Naive thymus-derived CD4-positive, alpha-beta T cell (primary cell): ENCODE measurements around the gene TCP11L2. TPM values are rescaled to one million over a fixed set of nuclear protein-coding genes. Genes with fewer than 3 reads are reported as not detected.
A peak's percentile ranks its signal among the peaks of the same experiment; 100 is the strongest.

ENCODE experiments used
- ATAC-seq: fragments of 150-1000 bp; cut with Tn5 transposase; 2 replicates; pipeline ENCODE4 v1.10.0; 2021; ENCODE audit warnings: mild to moderate bottlenecking, moderate library complexity
- CTCF ChIA-PET: fragments of 350-600 bp; sonication (Branson Sonifier 250); formaldehyde crosslinking; loops from one replicate; lab custom pipeline; 2021; ENCODE audit warnings: antibody characterized with exemption; lab: Charles Lee
- POLR2A ChIA-PET: fragments of 350-600 bp; sonication (Branson Sonifier 250); formaldehyde crosslinking; loops from one replicate; lab custom pipeline; 2021; ENCODE audit warnings: antibody characterized with exemption, inconsistent platforms; lab: Charles Lee
- DNase-seq, 9 donors: peaks; one replicate each; pipeline versions ENCODE4 v3.0.0 to v3.0.0-alpha.2; 2020 to 2022; ENCODE audit warnings: mixed read lengths in 1 of 9
- H3K27ac ChIP-seq: one replicate; pipeline ENCODE4 v1.7.0; 2013; ENCODE audit warnings: mild to moderate bottlenecking, low read depth, low read length, moderate library complexity
- H3K27me3 ChIP-seq, 2 donors: one replicate each; pipeline ENCODE4 v1.7.0; 2013; ENCODE audit warnings: low read length in 2 of 2, mild to moderate bottlenecking in 2 of 2, moderate library complexity in 2 of 2; ENCODE audit not compliant: control insufficient read depth in 2 of 2, insufficient read depth in 2 of 2
- H3K36me3 ChIP-seq, 3 experiments: 1 replicate in 2 of 3; 2 replicates in 1 of 3; pipeline ENCODE4 v1.7.0; 2013; ENCODE audit warnings: low read length in 3 of 3, mild to moderate bottlenecking in 3 of 3, moderate library complexity in 1 of 3; ENCODE audit not compliant: insufficient read depth in 3 of 3, control insufficient read depth in 2 of 3
- H3K4me1 ChIP-seq, 2 donors: one replicate each; pipeline ENCODE4 v1.7.0; 2013; ENCODE audit warnings: low read length in 2 of 2, mild to moderate bottlenecking in 2 of 2, moderate library complexity in 1 of 2; ENCODE audit not compliant: control insufficient read depth in 2 of 2, insufficient read depth in 2 of 2
- H3K4me3 ChIP-seq: 2 replicates; pipeline ENCODE4 v1.7.0; 2013; ENCODE audit warnings: mild to moderate bottlenecking, low read length
- H3K9me3 ChIP-seq, 3 experiments: 1 replicate in 2 of 3; 2 replicates in 1 of 3; pipeline ENCODE4 v1.7.0; 2013; ENCODE audit warnings: low read length in 3 of 3; ENCODE audit not compliant: control insufficient read depth in 2 of 3
- H3K27ac Mint-ChIP-seq, 9 donors: one replicate each; pipeline ENCODE4 v1.8.0; 2020 to 2022; ENCODE audit warnings: mixed read lengths in 9 of 9, mild to moderate bottlenecking in 8 of 9, moderate library complexity in 5 of 9, inconsistent platforms in 2 of 9
- H3K27me3 Mint-ChIP-seq, 5 donors: one replicate each; pipeline ENCODE4 v1.8.0; 2021 to 2022; ENCODE audit warnings: mixed read lengths in 5 of 5, mild to moderate bottlenecking in 1 of 5
- H3K36me3 Mint-ChIP-seq, 5 donors: one replicate each; pipeline ENCODE4 v1.8.0; 2020 to 2022; ENCODE audit warnings: mixed read lengths in 5 of 5, mild to moderate bottlenecking in 3 of 5, inconsistent platforms in 1 of 5
- H3K4me1 Mint-ChIP-seq, 7 donors: one replicate each; pipeline ENCODE4 v1.8.0; 2020 to 2022; ENCODE audit warnings: mixed read lengths in 7 of 7, mild to moderate bottlenecking in 3 of 7, inconsistent platforms in 1 of 7
- H3K4me3 Mint-ChIP-seq, 10 donors: one replicate each; pipeline ENCODE4 v1.8.0; 2020 to 2022; ENCODE audit warnings: mild to moderate bottlenecking in 10 of 10, mixed read lengths in 10 of 10, moderate library complexity in 6 of 10, inconsistent platforms in 2 of 10
- H3K9me3 Mint-ChIP-seq, 11 donors: one replicate each; pipeline ENCODE4 v1.8.0; 2020 to 2022; ENCODE audit warnings: mixed read lengths in 11 of 11, mild to moderate bottlenecking in 4 of 11, inconsistent platforms in 1 of 11, moderate library complexity in 1 of 11
- intact Hi-C, 2 donors: fragments of 100-400 bp; cut with micrococcal nuclease; formaldehyde crosslinking; loops; one replicate each; pipeline ENCODE4 v1.15.1; 2023
- polyA plus RNA-seq, 2 donors: library from polyadenylated mRNA; unstranded; fragments of 300-500 nt; fragmentation: Illumina TruSeq; gene quantifications; one replicate each; pipeline ENCODE4 v1.2.3, GENCODE V29; 2021
- total RNA-seq, 6 experiments: library from RNA in 5 of 6; stranded (reverse) in 5 of 6; gene quantifications; 1 replicate in 5 of 6; 2 replicates in 1 of 6; pipeline ENCODE4 v1.2.3 and lab custom pipeline; 2021 to 2026

Gene TCP11L2
- total and polyA plus RNA-seq, 7 experiments from 2014 or later: 26.9 to 258 (median 133) TPM

DNA sequence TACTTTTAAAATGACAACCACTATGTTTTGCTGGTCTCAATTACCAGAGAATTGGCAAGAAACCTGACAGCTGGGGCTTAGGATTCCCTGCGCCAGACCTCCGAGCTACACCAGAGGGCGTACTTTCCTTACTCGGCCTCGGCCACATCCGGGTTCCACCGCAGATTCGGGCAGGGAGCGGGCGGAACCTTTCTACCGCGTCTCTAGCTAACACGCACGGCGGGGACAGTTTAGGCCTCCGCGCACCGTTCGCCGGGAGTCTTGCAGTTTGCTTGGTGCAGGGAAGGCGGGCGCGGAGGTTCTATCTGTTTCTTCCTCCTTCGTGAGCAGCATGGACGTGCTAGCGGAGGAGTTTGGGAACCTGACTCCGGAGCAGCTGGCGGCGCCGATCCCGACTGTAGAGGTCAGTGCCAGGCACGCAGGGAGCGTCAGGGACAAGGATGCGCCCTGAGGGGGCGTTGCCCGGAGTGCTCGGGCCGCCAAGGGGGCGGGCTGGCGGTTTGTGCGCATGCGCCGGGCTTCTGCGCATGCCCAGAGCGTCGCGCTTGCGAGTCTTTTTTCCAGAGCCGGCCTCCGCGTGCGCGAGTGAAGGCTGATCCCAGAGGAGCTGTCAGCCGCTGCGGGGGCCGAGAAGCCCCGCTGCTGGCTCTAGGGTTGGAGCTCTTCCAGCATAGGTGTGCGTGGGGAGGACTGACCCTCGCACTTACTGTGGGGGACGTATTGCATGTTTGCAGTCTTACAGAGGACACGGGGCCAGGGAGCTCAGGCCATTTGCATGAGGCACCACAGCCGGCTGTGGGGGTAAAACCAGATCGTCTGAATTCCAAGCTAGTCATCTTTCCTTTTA lies 55.2 kb downstream of the TCP11L2 start, which contains the start of gene POLR3B:
Gene POLR3B, plus strand, starts transcription at position 200 of the 847 bp plus-strand sequence. Its CDS starts 132 bp downstream, at position 332.
- peak within 1 kb of the TSS; percentile 81 to 97 (median 92) for H3K4me3 Mint-ChIP-seq
- Histone ChIP-seq H3K4me1 (peaks cover 6 to 12% of the 10 kb centered on the region in 2 donors), H3K36me3 (peaks cover 0 to 5% (median 0%) of the 10 kb centered on the region in 3 experiments), H3K9me3 (no peaks in the 10 kb centered on the region), H3K4me3 (peak within 1 kb of the TSS; percentile 96), H3K27me3 (no peaks in the 10 kb centered on the region), H3K27ac (peak within 1 kb of the TSS; percentile 74)
- ATAC-seq: peak; percentile 98
- H3K27me3 Mint-ChIP-seq: no peaks in the 10 kb centered on the region
- H3K9me3 Mint-ChIP-seq: peaks cover 0 to 9% (median 0%) of the 10 kb centered on the region in 11 donors
- ChIA-PET CTCF (interaction anchor here (0.6 to 2.9 kb wide), 13 partner anchors 16 to 586 kb away, joined by 3 to 11 read pairs (median 4); no protein-coding TSS in a partner anchor), POLR2A (interaction anchor here (0.7 to 6.6 kb wide), 13 partner anchors 9 to 1250 kb away, joined by 3 to 73 read pairs (median 3); partner anchors contain the start of genes TCP11L2, TMEM263 and WASHC4)
- H3K27ac Mint-ChIP-seq: peak within 1 kb of the TSS; percentile 85 to 95 (median 91)
- peak; percentile 95 to 99 (median 98) for DNase-seq
- H3K4me1 Mint-ChIP-seq: peaks cover 11 to 22% (median 17%) of the 10 kb centered on the region in 7 donors
- intact Hi-C loops: loop anchor here (1.0 to 5.0 kb wide), 19 partner anchors 29 to 1403 kb away; partner anchors contain the start of genes CKAP4 (in 2 of the 2), CRY1 (in 2 of the 2), PWP1 (in 2 of the 2) and RIC8B (in 2 of the 2)
- H3K36me3 Mint-ChIP-seq: no peaks in the 10 kb centered on the region

GRCh38 chr12:106358396-106359241 lies 56.1 kb downstream of the TCP11L2 start:
- Mint-ChIP-seq H3K4me3 (peak overlapping the region; percentile 81 to 97 (median 92)), H3K4me1 (peaks cover 11 to 22% (median 17%) of the 10 kb centered on the region in 7 donors), H3K27ac (peak overlapping the region; percentile 85 to 95 (median 91)), H3K27me3 (no peaks in the 10 kb centered on the region), H3K36me3 (no peaks in the 10 kb centered on the region), H3K9me3 (peaks cover 0 to 9% (median 0%) of the 10 kb centered on the region in 11 donors)
- ATAC-seq (no peak), DNase-seq (no peak)
- Histone ChIP-seq H3K9me3 (no peaks in the 10 kb centered on the region), H3K27ac (peak overlapping the region; percentile 74), H3K4me1 (peaks cover 6 to 12% of the 10 kb centered on the region in 2 donors), H3K4me3 (peak overlapping the region; percentile 96), H3K27me3 (no peaks in the 10 kb centered on the region), H3K36me3 (peaks cover 0 to 5% (median 0%) of the 10 kb centered on the region in 3 experiments)
- ChIA-PET CTCF (interaction anchor here (0.8 to 2.9 kb wide), 4 partner anchors 21 to 585 kb away, joined by 3 to 11 read pairs (median 4); no protein-coding TSS in a partner anchor), POLR2A (interaction anchor here (0.7 to 6.6 kb wide), 10 partner anchors 9 to 1190 kb away, joined by 3 to 73 read pairs (median 4); partner anchors contain the start of genes TCP11L2 and TMEM263)
- intact Hi-C loops: loop anchor here (1.0 to 5.0 kb wide), 6 partner anchors 110 to 1372 kb away; partner anchors contain the start of genes CKAP4 (in 2 of the 2), NOPCHAP1 (in 1 of the 2), PWP1 (in 1 of the 2) and TMEM263 (in 1 of the 2)

DNA sequence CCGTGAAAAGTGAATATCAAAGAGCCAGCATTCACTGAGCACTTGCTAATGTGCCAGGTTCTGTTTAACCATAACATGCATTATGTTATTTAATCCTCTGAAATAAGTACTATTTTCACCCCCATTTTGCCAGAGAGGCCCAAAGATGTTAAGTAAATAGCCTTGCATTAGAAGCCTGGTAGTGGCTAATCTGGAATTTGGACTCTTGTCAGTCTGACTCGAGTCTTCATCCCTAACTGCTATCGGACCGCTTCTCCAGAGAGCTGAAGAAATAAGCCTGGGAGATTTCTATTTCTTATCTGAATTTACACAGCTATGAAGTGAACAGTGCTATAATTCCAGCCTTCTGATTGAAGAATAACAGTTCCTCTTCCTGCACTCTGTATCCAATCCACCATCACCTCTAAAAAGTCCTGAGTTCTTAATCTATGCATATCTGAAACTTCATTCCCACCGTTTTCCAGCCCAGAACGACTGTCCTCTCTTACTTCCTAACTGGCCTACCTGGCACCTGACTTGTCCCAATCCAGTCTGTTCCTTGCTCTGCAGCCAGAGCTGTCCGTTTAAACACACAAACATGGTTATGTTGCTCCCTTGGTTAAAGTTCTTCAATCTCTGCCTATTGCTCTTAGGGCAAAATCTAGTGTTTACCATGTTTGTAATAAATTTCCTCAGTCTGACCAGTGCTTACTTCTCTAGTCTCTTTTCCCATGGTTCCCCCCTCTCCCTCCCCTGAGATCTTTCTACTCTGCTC lies 57.3 kb downstream of the TCP11L2 start:
- Mint-ChIP-seq H3K27ac (no peak overlapping the region), H3K36me3 (peaks cover 0 to 5% (median 3%) of the 10 kb centered on the region in 5 donors), H3K4me3 (no peak overlapping the region), H3K4me1 (peaks cover 11 to 22% (median 17%) of the 10 kb centered on the region in 7 donors), H3K9me3 (peaks cover 0 to 9% (median 0%) of the 10 kb centered on the region in 11 donors), H3K27me3 (no peaks in the 10 kb centered on the region)
- no peaks in the 10 kb centered on the region for H3K9me3 ChIP-seq
- DNase-seq (no peak), ATAC-seq (no peak)
- H3K36me3 ChIP-seq: peaks cover 0 to 12% (median 0%) of the 10 kb centered on the region in 3 experiments
- no peak overlapping the region for H3K27ac ChIP-seq
- ChIA-PET POLR2A (interaction anchor here (0.7 to 6.6 kb wide), 2 partner anchors 56 to 637 kb away, joined by 3 to 73 read pairs; partner anchors contain the start of gene TCP11L2), CTCF (interaction anchor here (0.9 kb wide), 1 partner anchor 132 kb away, joined by 3 read pairs; no protein-coding TSS in a partner anchor)
- H3K4me1 ChIP-seq: peaks cover 6 to 12% of the 10 kb centered on the region in 2 donors
- no peaks in the 10 kb centered on the region for H3K27me3 ChIP-seq
- intact Hi-C loops: loop anchor here (2.0 to 5.0 kb wide), 3 partner anchors 113 to 1373 kb away; partner anchors contain the start of genes CKAP4 (in 1 of the 2), NOPCHAP1 (in 1 of the 2) and WASHC4 (in 1 of the 2)
- no peak overlapping the region for H3K4me3 ChIP-seq

GRCh38 chr12:106360400-106360994 lies 58.0 kb downstream of the TCP11L2 start:
- CTCF ChIA-PET: interaction anchor here (0.9 kb wide), 1 partner anchor 133 kb away, joined by 3 read pairs; no protein-coding TSS in a partner anchor
- Mint-ChIP-seq H3K9me3 (peaks cover 0 to 9% (median 0%) of the 10 kb centered on the region in 11 donors), H3K4me3 (no peak overlapping the region), H3K27me3 (no peaks in the 10 kb centered on the region), H3K4me1 (peaks cover 11 to 22% (median 17%) of the 10 kb centered on the region in 7 donors), H3K36me3 (peaks cover 0 to 9% (median 3%) of the 10 kb centered on the region in 5 donors), H3K27ac (no peak overlapping the region)
- no peak for ATAC-seq
- intact Hi-C loops: no loop called here
- peaks cover 6 to 12% of the 10 kb centered on the region in 2 donors for H3K4me1 ChIP-seq
- H3K27me3 ChIP-seq: no peaks in the 10 kb centered on the region
- no peak overlapping the region for H3K27ac ChIP-seq
- H3K9me3 ChIP-seq: no peaks in the 10 kb centered on the region
- no peak for DNase-seq
- POLR2A ChIA-PET: interaction anchor here (0.6 to 6.6 kb wide), 2 partner anchors 57 to 571 kb away, joined by 3 to 73 read pairs; partner anchors contain the start of gene TCP11L2
- peaks cover 0 to 12% (median 0%) of the 10 kb centered on the region in 3 experiments for H3K36me3 ChIP-seq
- no peak overlapping the region for H3K4me3 ChIP-seq

- POLR2A ChIA-PET: interaction anchor here (0.6 kb wide), 1 partner anchor 377 kb away, joined by 4 read pairs; no protein-coding TSS in a partner anchor
- peaks cover 0 to 17% (median 4%) of the 10 kb centered on the region in 3 experiments for H3K36me3 ChIP-seq
- H3K27me3 Mint-ChIP-seq: no peaks in the 10 kb centered on the region
- no peak overlapping the region for H3K27ac ChIP-seq
- ATAC-seq (no peak), DNase-seq (no peak)
- intact Hi-C loops: no loop called here
- peaks cover 8 to 11% (median 9%) of the 10 kb centered on the region in 7 donors for H3K4me1 Mint-ChIP-seq
- no peak overlapping the region for H3K4me3 ChIP-seq
- peaks cover 0 to 3% (median 0%) of the 10 kb centered on the region in 11 donors for H3K9me3 Mint-ChIP-seq
- H3K27me3 ChIP-seq: no peaks in the 10 kb centered on the region
- CTCF ChIA-PET: no interaction called here
- no peak overlapping the region for H3K4me3 Mint-ChIP-seq
- peaks cover 0 to 7% of the 10 kb centered on the region in 2 donors for H3K4me1 ChIP-seq
- H3K9me3 ChIP-seq: no peaks in the 10 kb centered on the region
- H3K27ac Mint-ChIP-seq: no peak overlapping the region
- H3K36me3 Mint-ChIP-seq: peaks cover 0 to 14% (median 3%) of the 10 kb centered on the region in 5 donors
Measured at GRCh38 chr12:106362971-106363370, 60.4 kb downstream of the TCP11L2 start.
